ENCODE data around the gene DLGAP1. TPM values are rescaled to one million over a fixed set of nuclear protein-coding genes. Genes with fewer than 3 reads are reported as not detected.

The DLGAP1 gene
- total RNA-seq, 1 experiment from 2014 or later: 23.2 TPM

GRCh38 chr18:3455090-3455635 is 999.9 kb downstream of the DLGAP1 start:
- H3K27ac Mint-ChIP-seq: peak overlapping the region in 2 of 3 experiments; percentile 97 to 99; a peak in 5 of 7 replicates
- Histone ChIP-seq H2AK5ac (ENCODE audit: insufficient read length, low read length) (no peak overlapping the region), H3K9me3 (ENCODE audit: control insufficient read depth, low read depth, low read length) (no peaks in the 10 kb centered on the region), H3K18ac (ENCODE audit: insufficient read length, low read depth, low read length) (no peak overlapping the region), H3T11ph (ENCODE audit: low read length) (no peak overlapping the region), H3K4me1 (ENCODE audit: insufficient read depth, low read length) (peaks cover 11% of the 10 kb centered on the region; the same call in 1 of the 2 replicates), H4K91ac (ENCODE audit: insufficient read length, low read depth, low read length) (no peak overlapping the region), H3K79me2 (ENCODE audit: insufficient read depth, low read length) (peaks cover 41% of the 10 kb centered on the region; the same call in 1 of the 2 replicates), H3K9ac (ENCODE audit: extremely low read depth, insufficient read length, low read length) (no peak overlapping the region), H2BK15ac (ENCODE audit: low read depth, low read length) (no peak overlapping the region), H3K23ac (ENCODE audit: insufficient read length, low read depth, low read length) (no peak overlapping the region), H3K4me2 (ENCODE audit: insufficient read depth, insufficient read length, low read length) (peak overlapping the region; percentile 14), H3K14ac (ENCODE audit: insufficient read depth, low read length) (no peak overlapping the region), H2BK20ac (ENCODE audit: low read depth, low read length, poor library complexity, severe bottlenecking) (no peak overlapping the region), H2BK5ac (ENCODE audit: insufficient read length, low read length) (no peak overlapping the region), H3K27me3 (ENCODE audit: insufficient read depth, low read length) (no peaks in the 10 kb centered on the region), H4K20me1 (ENCODE audit: control insufficient read depth, insufficient read depth, insufficient read length) (no peaks in the 10 kb centered on the region), H3K23me2 (ENCODE audit: insufficient read length, low read depth, low read length, poor library complexity, severe bottlenecking) (peaks cover 17% of the 10 kb centered on the region), H2BK120ac (ENCODE audit: low read depth, low read length, poor library complexity, severe bottlenecking) (no peak overlapping the region), H2BK12ac (ENCODE audit: insufficient read length, low read depth, low read length) (no peak overlapping the region), H3K56ac (ENCODE audit: insufficient read length, low read depth, low read length) (no peak overlapping the region), H3K27ac (ENCODE audit: insufficient read length, low read depth, low read length) (peak overlapping the region; percentile 12), H2AFZ (ENCODE audit: low read length) (no peak overlapping the region), H3K4ac (ENCODE audit: low read depth, low read length) (no peak overlapping the region), H4K8ac (replicated peaks; ENCODE audit: insufficient read length, low read depth, low read length) (no peak overlapping the region), H3K79me1 (ENCODE audit: insufficient read depth, low read depth, low read length, poor library complexity, severe bottlenecking) (peaks cover 4% of the 10 kb centered on the region), H4K5ac (ENCODE audit: insufficient read length, low read depth, low read length) (no peak overlapping the region)
- peaks cover 2% of the 10 kb centered on the region; the same call in 1 of the 2 replicates for H3K27me3 Mint-ChIP-seq (ENCODE audit: low read depth)
- peak overlapping the region; percentile 98 to 99 for H3K4me3 Mint-ChIP-seq
- no peak for DNase-seq
- peaks cover 55 to 57% of the 10 kb centered on the region in 2 experiments for H3K4me1 Mint-ChIP-seq
- peaks cover 73 to 78% (median 73%) of the 10 kb centered on the region in 3 experiments for H3K36me3 Mint-ChIP-seq (ENCODE audit: insufficient read depth in 1 of 3, low read depth in 3 of 3)
- peaks cover 4 to 16% of the 10 kb centered on the region in 2 experiments; a peak in 4 of 5 replicates for H3K9me3 Mint-ChIP-seq
- WGBS (ENCODE audit: extremely low coverage, insufficient read length, low lambda C conversion rate): no CpG with 5 or more reads among the region's 3 CpGs
- no peak; the same call in 2 of the 3 replicates for TF ChIP-seq CTCF (conservative IDR thresholded peaks at IDR 0.05)
